Measurements from ENCODE around the gene SUMO1. TPM values are rescaled to one million over a fixed set of nuclear protein-coding genes. Genes with fewer than 3 reads are reported as not detected.

SUMO1 gene
- total and polyA plus RNA-seq, 7 experiments from 2014 or later = 48.1 to 186 (median 66.3) TPM

DNA sequence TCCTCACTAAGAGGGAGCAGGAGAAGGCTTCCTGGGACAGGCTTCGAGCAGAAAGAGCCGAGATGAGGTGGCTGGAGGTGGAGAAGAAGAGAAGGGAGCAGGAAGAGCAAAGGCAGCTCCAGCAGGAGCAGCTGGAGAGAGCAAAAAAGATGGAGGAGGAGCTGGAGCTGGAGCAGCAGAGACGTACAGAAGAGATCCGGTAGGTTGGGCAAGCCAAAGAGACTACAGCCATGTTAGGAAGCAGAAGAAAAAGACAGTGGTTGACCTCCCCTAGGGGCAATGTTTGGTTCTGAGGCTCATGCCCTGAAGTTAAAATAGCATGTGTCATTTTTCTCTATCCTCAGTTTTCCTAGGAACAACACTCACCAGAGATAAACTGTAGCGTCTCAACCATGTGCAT lies 45.1 kb downstream of the SUMO1 start:
- POLR2A ChIA-PET = no interaction called here
- Mint-ChIP-seq H3K36me3 (no peaks in the 10 kb centered on the region), H3K4me3 (no peak overlapping the region), H3K27ac (no peak overlapping the region), H3K9me3 (peaks cover 0 to 2% (median 0%) of the 10 kb centered on the region in 11 donors), H3K4me1 (no peaks in the 10 kb centered on the region), H3K27me3 (peaks cover 4 to 17% (median 6%) of the 10 kb centered on the region in 5 donors)
- Histone ChIP-seq H3K9me3 (ENCODE audit: control insufficient read depth in 2 of 3, low read length in 3 of 3) (no peaks in the 10 kb centered on the region), H3K36me3 (ENCODE audit: control insufficient read depth in 2 of 3, insufficient read depth in 3 of 3, low read length in 3 of 3) (no peaks in the 10 kb centered on the region), H3K4me1 (ENCODE audit: control insufficient read depth in 2 of 2, insufficient read depth in 2 of 2, low read length in 2 of 2) (no peaks in the 10 kb centered on the region), H3K4me3 (ENCODE audit: low read length) (no peak overlapping the region), H3K27me3 (ENCODE audit: control insufficient read depth in 2 of 2, insufficient read depth in 2 of 2, low read length in 2 of 2) (no peaks in the 10 kb centered on the region), H3K27ac (ENCODE audit: low read depth, low read length) (no peak overlapping the region)
- intact Hi-C loops (cut with micrococcal nuclease) = no loop called here
- CTCF ChIA-PET = no interaction called here
- no peak for ATAC-seq
- DNase-seq = no peak

- H3K36me3 Mint-ChIP-seq = no peaks in the 10 kb centered on the region
- H3K4me1 Mint-ChIP-seq = no peaks in the 10 kb centered on the region
- no peak overlapping the region for H3K4me3 Mint-ChIP-seq
- no peaks in the 10 kb centered on the region for H3K9me3 Mint-ChIP-seq
- ATAC-seq = no peak
- POLR2A ChIA-PET = no interaction called here
- Histone ChIP-seq H3K4me3 (ENCODE audit: low read length) (no peak overlapping the region), H3K4me1 (ENCODE audit: control insufficient read depth in 2 of 2, insufficient read depth in 2 of 2, low read length in 2 of 2) (no peaks in the 10 kb centered on the region), H3K36me3 (ENCODE audit: control insufficient read depth in 2 of 3, insufficient read depth in 3 of 3, low read length in 3 of 3) (no peaks in the 10 kb centered on the region), H3K27ac (ENCODE audit: low read depth, low read length) (no peak overlapping the region), H3K27me3 (ENCODE audit: control insufficient read depth in 2 of 2, insufficient read depth in 2 of 2, low read length in 2 of 2) (no peaks in the 10 kb centered on the region), H3K9me3 (ENCODE audit: control insufficient read depth in 2 of 3, low read length in 3 of 3) (no peaks in the 10 kb centered on the region)
- H3K27me3 Mint-ChIP-seq = peaks cover 10 to 40% (median 15%) of the 10 kb centered on the region in 5 donors
- DNase-seq = no peak
- intact Hi-C loops (cut with micrococcal nuclease) = no loop called here
- CTCF ChIA-PET = no interaction called here
- no peak overlapping the region for H3K27ac Mint-ChIP-seq
These were observed 50.8 kb downstream of the SUMO1 start for GRCh38 chr2:202187570-202187969.

DNA sequence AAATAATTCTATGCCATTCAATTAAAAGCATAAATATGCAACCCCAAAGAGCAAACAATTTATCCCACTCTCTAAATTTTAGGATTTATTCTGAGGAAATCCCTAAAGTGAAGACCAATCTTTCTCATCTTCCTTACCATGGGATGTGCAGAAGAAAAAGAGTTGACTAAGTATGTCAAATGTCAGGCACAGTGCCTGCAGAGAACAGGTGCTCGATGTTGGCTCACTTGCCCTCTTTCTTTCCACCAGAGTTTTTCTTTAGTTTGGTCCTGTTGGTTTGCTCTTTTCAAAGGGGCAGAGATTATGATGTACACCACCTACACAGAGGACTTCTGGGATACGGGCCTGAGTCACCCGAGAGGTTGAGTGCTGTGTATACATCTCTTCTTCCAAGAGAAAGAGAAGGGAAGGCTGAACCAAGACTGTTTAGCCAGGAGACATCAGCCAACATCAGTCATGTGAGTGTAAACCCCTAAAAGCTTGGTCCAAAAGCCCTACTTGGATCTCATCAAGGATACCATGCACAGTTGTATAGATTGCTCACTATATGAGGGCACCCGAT lies 51.7 kb downstream of the SUMO1 start:
- POLR2A ChIA-PET = no interaction called here
- H3K9me3 ChIP-seq (ENCODE audit: control insufficient read depth in 2 of 3, low read length in 3 of 3) = no peaks in the 10 kb centered on the region
- DNase-seq = no peak
- H3K4me3 ChIP-seq (ENCODE audit: low read length) = no peak overlapping the region
- H3K27ac ChIP-seq (ENCODE audit: low read depth, low read length) = no peak overlapping the region
- H3K27ac Mint-ChIP-seq = no peak overlapping the region
- no peaks in the 10 kb centered on the region for H3K36me3 ChIP-seq (ENCODE audit: control insufficient read depth in 2 of 3, insufficient read depth in 3 of 3, low read length in 3 of 3)
- H3K36me3 Mint-ChIP-seq = no peaks in the 10 kb centered on the region
- CTCF ChIA-PET = no interaction called here
- H3K4me1 ChIP-seq (ENCODE audit: control insufficient read depth in 2 of 2, insufficient read depth in 2 of 2, low read length in 2 of 2) = no peaks in the 10 kb centered on the region
- H3K4me1 Mint-ChIP-seq = no peaks in the 10 kb centered on the region
- no peak overlapping the region for H3K4me3 Mint-ChIP-seq
- intact Hi-C loops (cut with micrococcal nuclease) = no loop called here
- H3K27me3 ChIP-seq (ENCODE audit: control insufficient read depth in 2 of 2, insufficient read depth in 2 of 2, low read length in 2 of 2) = no peaks in the 10 kb centered on the region
- no peaks in the 10 kb centered on the region for H3K9me3 Mint-ChIP-seq
- H3K27me3 Mint-ChIP-seq = peaks cover 10 to 45% (median 15%) of the 10 kb centered on the region in 5 donors
- no peak for ATAC-seq

- Histone ChIP-seq H3K9me3 (ENCODE audit: control insufficient read depth in 2 of 3, low read length in 3 of 3) (no peaks in the 10 kb centered on the region), H3K36me3 (ENCODE audit: control insufficient read depth in 2 of 3, insufficient read depth in 3 of 3, low read length in 3 of 3) (no peaks in the 10 kb centered on the region), H3K4me1 (ENCODE audit: control insufficient read depth in 2 of 2, insufficient read depth in 2 of 2, low read length in 2 of 2) (no peaks in the 10 kb centered on the region), H3K4me3 (ENCODE audit: low read length) (no peak overlapping the region), H3K27me3 (ENCODE audit: control insufficient read depth in 2 of 2, insufficient read depth in 2 of 2, low read length in 2 of 2) (no peaks in the 10 kb centered on the region), H3K27ac (ENCODE audit: low read depth, low read length) (no peak overlapping the region)
- Mint-ChIP-seq H3K27me3 (peaks cover 10 to 34% (median 15%) of the 10 kb centered on the region in 5 donors), H3K9me3 (no peaks in the 10 kb centered on the region), H3K4me1 (no peaks in the 10 kb centered on the region), H3K36me3 (no peaks in the 10 kb centered on the region), H3K27ac (no peak overlapping the region), H3K4me3 (no peak overlapping the region)
- intact Hi-C loops (cut with micrococcal nuclease) = no loop called here
- DNase-seq = no peak
- POLR2A ChIA-PET = no interaction called here
- no peak for ATAC-seq
- CTCF ChIA-PET = interaction anchor here (0.6 to 1.0 kb wide), 2 partner anchors 10 to 687 kb away, joined by 3 read pairs; no protein-coding TSS in a partner anchor
These were observed 53.2 kb downstream of the SUMO1 start for GRCh38 chr2:202185156-202185555.

GRCh38 chr2:202184557-202184956 lies 53.8 kb downstream of the SUMO1 start:
- Mint-ChIP-seq H3K36me3 (no peaks in the 10 kb centered on the region), H3K9me3 (no peaks in the 10 kb centered on the region), H3K4me1 (no peaks in the 10 kb centered on the region), H3K27ac (no peak overlapping the region), H3K4me3 (no peak overlapping the region), H3K27me3 (peaks cover 10 to 32% (median 15%) of the 10 kb centered on the region in 5 donors)
- Histone ChIP-seq H3K4me3 (ENCODE audit: low read length) (no peak overlapping the region), H3K27ac (ENCODE audit: low read depth, low read length) (no peak overlapping the region), H3K4me1 (ENCODE audit: control insufficient read depth in 2 of 2, insufficient read depth in 2 of 2, low read length in 2 of 2) (no peaks in the 10 kb centered on the region), H3K36me3 (ENCODE audit: control insufficient read depth in 2 of 3, insufficient read depth in 3 of 3, low read length in 3 of 3) (no peaks in the 10 kb centered on the region), H3K27me3 (ENCODE audit: control insufficient read depth in 2 of 2, insufficient read depth in 2 of 2, low read length in 2 of 2) (no peaks in the 10 kb centered on the region), H3K9me3 (ENCODE audit: control insufficient read depth in 2 of 3, low read length in 3 of 3) (no peaks in the 10 kb centered on the region)
- ChIA-PET CTCF (interaction anchor here (0.8 to 1.0 kb wide), 2 partner anchors 9 to 319 kb away, joined by 3 to 5 read pairs; no protein-coding TSS in a partner anchor), POLR2A (no interaction called here)
- ATAC-seq (no peak), DNase-seq (no peak)
- intact Hi-C loops (cut with micrococcal nuclease) = no loop called here

GRCh38 chr2:202178346-202178958 lies 59.9 kb downstream of the SUMO1 start:
- Histone ChIP-seq H3K27ac (ENCODE audit: low read depth, low read length) (no peak overlapping the region), H3K4me3 (ENCODE audit: low read length) (no peak overlapping the region), H3K36me3 (ENCODE audit: control insufficient read depth in 2 of 3, insufficient read depth in 3 of 3, low read length in 3 of 3) (no peaks in the 10 kb centered on the region), H3K9me3 (ENCODE audit: control insufficient read depth in 2 of 3, low read length in 3 of 3) (no peaks in the 10 kb centered on the region), H3K27me3 (ENCODE audit: control insufficient read depth in 2 of 2, insufficient read depth in 2 of 2, low read length in 2 of 2) (no peaks in the 10 kb centered on the region), H3K4me1 (ENCODE audit: control insufficient read depth in 2 of 2, insufficient read depth in 2 of 2, low read length in 2 of 2) (no peaks in the 10 kb centered on the region)
- ATAC-seq = peak; percentile 80
- Mint-ChIP-seq H3K27me3 (peaks cover 0 to 19% (median 0%) of the 10 kb centered on the region in 5 donors), H3K4me3 (no peak overlapping the region), H3K36me3 (no peaks in the 10 kb centered on the region), H3K27ac (no peak overlapping the region), H3K9me3 (peaks cover 0 to 3% (median 0%) of the 10 kb centered on the region in 11 donors), H3K4me1 (peaks cover 0 to 14% (median 0%) of the 10 kb centered on the region in 7 donors)
- POLR2A ChIA-PET = interaction anchor here (0.5 kb wide), 2 partner anchors 320 to 402 kb away, joined by 3 read pairs; no protein-coding TSS in a partner anchor
- CTCF ChIA-PET = interaction anchor here (0.6 to 6.0 kb wide), 15 partner anchors 14 to 1609 kb away, joined by 3 to 48 read pairs (median 4); partner anchors contain the start of gene CASP10
- DNase-seq = peak in 8 of 9 donors; percentile 25 to 64 (median 50)
- intact Hi-C loops (cut with micrococcal nuclease) = loop anchor here (1.0 to 10.0 kb wide), 8 partner anchors 74 to 996 kb away; partner anchors contain the start of gene FZD7 (in 1 of the 2)
